ENCODE data around the gene PROZ.

The PROZ gene

GRCh38 chr13:113120300-113121182 is 37.9 kb upstream of the PROZ start:
- no peak for DNase-seq (ENCODE audit: low read depth in 2 of 2)

GRCh38 chr13:113121183-113121927 is 37.1 kb upstream of the PROZ start:
- DNase-seq (ENCODE audit: low read depth in 2 of 2), result no peak

DNA sequence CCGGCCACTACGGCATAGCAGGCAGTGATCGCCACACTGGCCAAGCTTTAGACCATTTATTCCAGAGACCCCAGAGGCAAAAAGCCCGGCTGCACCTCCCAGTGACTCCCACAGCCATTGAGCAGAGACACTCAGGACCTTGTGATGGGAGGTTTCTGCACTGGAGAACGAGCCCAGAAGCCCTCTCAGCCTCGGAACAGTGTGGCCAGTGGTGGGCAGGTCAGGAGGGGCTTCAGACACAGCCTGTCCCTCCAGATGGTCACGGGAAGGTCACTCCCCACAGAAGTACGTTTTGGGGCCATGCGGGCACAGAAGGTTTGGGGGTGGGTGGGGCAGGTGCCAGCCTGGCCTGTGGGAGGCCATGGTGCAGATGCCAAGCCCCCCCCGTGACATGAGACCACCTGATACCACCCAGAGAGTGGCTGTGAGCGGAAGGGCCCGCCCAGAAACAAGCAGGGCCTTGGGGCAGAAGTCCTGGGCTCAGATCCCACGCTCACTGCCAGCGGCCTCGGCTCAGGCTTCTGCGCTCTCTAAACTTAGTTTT is 36.4 kb upstream of the PROZ start:
- DNase-seq (ENCODE audit: low read depth in 2 of 2), result no peak

- no peak for DNase-seq (ENCODE audit: low read depth in 2 of 2)
These were observed 35.8 kb upstream of the PROZ start, which contains the start of gene F10 for GRCh38 chr13:113122550-113123225. Gene F10 (plus strand): TSS chr13:113122799. CDS start chr13:113122856, 57 bp downstream.

- no peak for DNase-seq (ENCODE audit: low read depth in 2 of 2)
These were observed 34.9 kb upstream of the PROZ start for GRCh38 chr13:113123226-113124201.

DNA sequence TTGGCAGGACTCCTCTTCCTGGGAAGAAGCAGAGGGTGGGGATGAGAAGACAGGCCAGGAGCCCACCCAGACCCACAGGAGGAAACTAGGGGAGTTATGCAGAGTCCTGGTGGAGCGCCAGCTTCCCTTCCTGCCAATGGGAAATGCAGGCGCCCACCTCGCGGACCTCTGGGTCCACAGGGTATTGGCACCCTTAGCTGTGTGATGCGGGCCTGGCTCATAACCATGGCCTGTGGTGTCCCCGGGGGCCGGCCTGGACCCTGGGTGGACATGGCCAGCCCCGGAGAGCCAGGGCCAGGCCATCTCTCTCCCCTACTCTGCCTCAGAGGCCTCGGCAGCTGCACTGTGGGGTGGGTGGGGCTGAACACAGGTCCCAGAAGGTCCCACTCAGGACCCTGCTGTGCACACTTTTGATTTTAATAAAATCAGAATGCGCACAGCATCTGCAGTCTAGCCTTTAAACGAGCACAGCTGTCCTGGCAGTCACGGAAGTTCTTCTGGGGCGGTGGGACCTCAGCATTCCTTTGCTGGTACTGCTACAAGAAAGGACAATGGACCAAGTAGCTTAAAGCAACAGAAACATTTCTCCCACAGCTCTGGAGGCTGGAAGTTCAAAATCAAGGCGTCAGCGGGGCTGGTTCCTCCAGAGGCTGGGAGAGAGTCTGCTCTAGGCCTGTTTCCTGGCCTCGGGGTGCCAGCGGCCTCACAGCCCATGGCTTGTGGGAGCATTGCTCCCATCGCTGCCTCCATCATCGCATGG is 34.1 kb upstream of the PROZ start:
- DNase-seq (ENCODE audit: low read depth in 2 of 2), result no peak

GRCh38 chr13:113125506-113126264 is 32.8 kb upstream of the PROZ start:
- DNase-seq (ENCODE audit: low read depth in 2 of 2), result no peak

- DNase-seq (ENCODE audit: low read depth in 2 of 2), result no peak
These were observed 31.9 kb upstream of the PROZ start for GRCh38 chr13:113126265-113127150.

DNA sequence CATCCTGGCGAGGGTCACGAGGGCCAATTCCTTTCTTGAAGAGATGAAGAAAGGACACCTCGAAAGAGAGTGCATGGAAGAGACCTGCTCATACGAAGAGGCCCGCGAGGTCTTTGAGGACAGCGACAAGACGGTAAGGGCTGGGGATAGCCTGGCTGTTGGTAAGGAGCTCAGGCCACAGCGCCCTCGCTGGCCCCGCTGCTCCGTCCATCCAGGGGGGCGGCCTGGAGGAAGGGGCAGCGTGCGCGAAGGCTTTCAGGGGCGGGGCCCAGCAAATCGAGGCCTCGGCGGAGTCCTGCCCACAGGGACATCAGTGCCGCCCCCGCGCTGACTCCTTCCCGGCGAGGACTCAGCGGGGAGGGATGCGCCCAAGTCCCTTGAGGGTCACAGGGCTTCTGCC is 29.0 kb upstream of the PROZ start:
- no peak for DNase-seq (ENCODE audit: low read depth in 2 of 2)

GRCh38 chr13:113129921-113130750 is 28.3 kb upstream of the PROZ start:
- peak in 1 of 2 experiments; percentile 31 for DNase-seq (ENCODE audit: low read depth in 2 of 2)

DNA sequence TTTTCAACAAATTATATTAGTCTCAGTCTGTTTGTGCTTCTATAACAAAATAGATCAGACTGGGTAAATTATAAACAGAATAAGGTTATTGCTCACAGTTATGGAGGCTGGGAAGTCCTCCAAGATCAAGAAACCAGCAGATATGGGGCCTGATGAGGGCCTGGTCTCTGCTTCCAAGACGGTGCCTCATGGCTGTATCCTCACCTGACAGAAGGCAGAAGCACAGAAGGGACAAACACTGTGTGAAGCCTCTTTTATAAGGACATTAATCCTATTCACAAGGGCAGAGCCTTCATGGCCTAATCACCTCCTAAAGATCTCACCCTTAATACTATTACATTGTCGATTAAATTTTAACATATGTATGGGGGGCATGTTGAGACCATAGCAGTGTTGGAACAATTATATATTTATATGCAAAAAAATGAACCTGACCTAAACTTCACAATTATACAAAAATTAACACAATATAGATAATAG is 23.1 kb upstream of the PROZ start:
- DNase-seq (ENCODE audit: low read depth in 2 of 2), result no peak

DNA sequence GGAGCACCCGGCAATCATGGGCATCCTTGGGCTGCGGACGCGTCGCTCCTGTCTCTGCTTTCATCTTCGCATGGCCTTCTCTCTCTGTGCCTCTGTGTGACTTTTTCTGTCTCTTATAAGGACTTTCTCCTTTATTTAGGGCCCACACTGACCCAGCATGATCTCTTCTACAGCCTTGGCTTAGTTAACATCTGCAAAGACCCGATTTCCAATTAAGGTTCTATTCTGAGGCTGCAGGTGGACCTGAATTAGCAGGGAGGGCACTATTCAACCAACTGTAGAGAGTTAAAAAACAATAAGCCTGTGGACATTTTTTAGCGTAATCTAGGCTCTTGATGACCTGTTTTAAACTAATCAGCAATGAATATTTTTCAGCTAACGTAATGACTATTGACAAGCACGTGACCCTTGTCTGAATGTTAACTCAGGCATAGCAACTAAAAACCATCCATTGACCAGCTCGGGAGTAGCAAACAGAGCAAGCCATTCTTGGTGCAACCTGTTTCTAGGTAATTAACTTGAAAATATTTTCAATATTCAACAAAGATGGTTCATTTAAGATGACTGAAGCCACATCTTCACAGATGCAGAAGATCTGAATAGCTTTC is 20.7 kb upstream of the PROZ start:
- no peak for DNase-seq (ENCODE audit: low read depth in 2 of 2)

GRCh38 chr13:113138792-113139551 is 19.5 kb upstream of the PROZ start:
- no peak for DNase-seq (ENCODE audit: low read depth in 2 of 2)

GRCh38 chr13:113139577-113139976 is 18.9 kb upstream of the PROZ start:
- no peak for DNase-seq (ENCODE audit: low read depth in 2 of 2)

GRCh38 chr13:113140677-113141600 is 17.5 kb upstream of the PROZ start:
- no peak for DNase-seq (ENCODE audit: low read depth in 2 of 2)
